NT2/D1 (cell line): ENCODE results near the gene HERC4.

Experiments
- SUZ12 ChIP-seq: IDR thresholded peaks from 2 replicates; pipeline ENCODE4 v1.6.1; 2011; ENCODE audit not compliant: insufficient read length, insufficient read depth; ENCODE audit errors: extremely low read depth
- YY1 ChIP-seq: IDR thresholded peaks from 2 replicates; pipeline ENCODE4 v1.6.1; 2011; ENCODE audit not compliant: insufficient read length, insufficient read depth

DNA sequence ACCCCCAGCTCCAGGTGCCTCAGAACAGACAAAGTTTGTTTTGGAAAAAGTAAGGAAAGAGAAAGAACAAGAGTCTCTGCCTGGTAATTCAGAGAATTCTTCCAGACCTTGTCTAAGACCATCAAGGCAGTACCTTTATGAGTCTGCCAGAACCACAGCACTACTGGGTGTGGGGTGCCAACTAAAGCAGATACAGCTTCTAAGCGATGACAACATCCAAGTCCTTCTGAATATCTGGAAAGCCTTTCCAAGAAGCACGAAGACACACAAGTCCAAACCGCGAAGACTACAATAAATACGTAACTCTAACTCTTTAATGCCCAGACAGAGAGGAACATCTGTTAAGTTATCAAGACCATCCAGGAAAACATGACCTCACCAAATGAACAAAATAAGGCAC lies 96.3 kb downstream of the HERC4 start:
- TF ChIP-seq YY1 = no peak
- TF ChIP-seq SUZ12 = no peak
